Activated CD8-positive, alpha-beta T cell treated with anti-CD3 and anti-CD28 coated beads for 36 hours (primary cell): Measurements from ENCODE around the gene FN1. TPM values are rescaled to one million over a fixed set of nuclear protein-coding genes. Genes with fewer than 3 reads are reported as not detected.

Experiments
- ATAC-seq: fragments of 200-7000 bp; cut with Tn5 transposase; one replicate; pipeline ENCODE4 v1.10.0; 2021; ENCODE audit warnings: mild to moderate bottlenecking, moderate library complexity
- CTCF ChIA-PET: fragments of 350-600 bp; sonication (Branson Sonifier 250); formaldehyde crosslinking; loops from one replicate; lab custom pipeline; 2021; ENCODE audit warnings: antibody characterized with exemption; lab: Charles Lee
- POLR2A ChIA-PET: fragments of 350-600 bp; sonication (Branson Sonifier 250); formaldehyde crosslinking; loops from one replicate; lab custom pipeline; 2021; ENCODE audit warnings: antibody characterized with exemption; lab: Charles Lee
- DNase-seq: peaks from one replicate; pipeline ENCODE4 v3.0.0-alpha.2; 2020
- H3K27ac Mint-ChIP-seq: one replicate; pipeline ENCODE4 v1.8.0; 2021; ENCODE audit warnings: mild to moderate bottlenecking, mixed read lengths
- H3K27me3 Mint-ChIP-seq: one replicate; pipeline ENCODE4 v1.8.0; 2021; ENCODE audit warnings: mixed read lengths
- H3K36me3 Mint-ChIP-seq: one replicate; pipeline ENCODE4 v1.8.0; 2021; ENCODE audit warnings: low read depth, mixed read lengths
- H3K4me1 Mint-ChIP-seq: one replicate; pipeline ENCODE4 v1.8.0; 2021; ENCODE audit warnings: low read depth, mixed read lengths
- H3K4me3 Mint-ChIP-seq: one replicate; pipeline ENCODE4 v1.8.0; 2021; ENCODE audit warnings: mild to moderate bottlenecking, moderate library complexity, mixed read lengths
- H3K9me3 Mint-ChIP-seq: one replicate; pipeline ENCODE4 v1.8.0; 2021; ENCODE audit warnings: mixed read lengths
- intact Hi-C: fragments of 100-400 bp; cut with micrococcal nuclease; formaldehyde crosslinking; loops from one replicate; pipeline ENCODE4 v1.10.0; 2022
- total RNA-seq, 2 experiments: library from RNA; stranded (reverse); gene quantifications; one replicate each; pipeline ENCODE4 v1.2.3, GENCODE V29; 2021
- TF ChIP-seq, protein P1 (sequence below): fragments of 200-600 bp; IDR thresholded peaks from one replicate; pipeline ENCODE4 v1.8.0; 2022; ENCODE audit warnings: antibody characterized with exemption, mild to moderate bottlenecking

FN1 gene
- total RNA-seq, 2 experiments from 2014 or later, result 0.11 TPM; not detected in 1

DNA sequence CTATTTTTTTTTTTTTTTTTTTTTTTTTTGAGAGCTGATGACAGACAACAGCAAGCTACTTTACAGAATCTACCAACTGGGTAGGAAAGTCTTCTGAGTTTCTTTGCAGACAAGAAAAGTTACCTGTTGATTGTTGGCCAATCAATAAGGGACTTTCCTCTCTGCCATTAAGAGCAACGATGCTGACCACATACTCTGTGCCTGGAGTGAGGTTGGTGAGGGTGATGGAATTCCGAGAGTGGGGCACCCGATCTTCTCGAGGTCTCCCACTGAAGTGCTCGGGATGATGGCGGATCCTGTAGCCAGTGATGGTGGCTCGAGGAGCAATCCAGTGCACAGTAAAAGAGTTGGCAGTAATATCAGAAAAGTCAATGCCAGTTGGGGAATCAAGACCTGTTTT is 49.3 kb downstream of the FN1 start:
- H3K4me1 Mint-ChIP-seq, result no peaks in the 10 kb centered on the region
- no peak for ATAC-seq
- peaks cover 2% of the 10 kb centered on the region for H3K27me3 Mint-ChIP-seq
- CTCF ChIA-PET, result interaction anchor here (0.7 kb wide), 1 partner anchor 599 kb away, joined by 4 read pairs; no protein-coding TSS in a partner anchor
- no peak overlapping the region for H3K27ac Mint-ChIP-seq
- POLR2A ChIA-PET, result no interaction called here
- TF ChIP-seq, protein P1, sequence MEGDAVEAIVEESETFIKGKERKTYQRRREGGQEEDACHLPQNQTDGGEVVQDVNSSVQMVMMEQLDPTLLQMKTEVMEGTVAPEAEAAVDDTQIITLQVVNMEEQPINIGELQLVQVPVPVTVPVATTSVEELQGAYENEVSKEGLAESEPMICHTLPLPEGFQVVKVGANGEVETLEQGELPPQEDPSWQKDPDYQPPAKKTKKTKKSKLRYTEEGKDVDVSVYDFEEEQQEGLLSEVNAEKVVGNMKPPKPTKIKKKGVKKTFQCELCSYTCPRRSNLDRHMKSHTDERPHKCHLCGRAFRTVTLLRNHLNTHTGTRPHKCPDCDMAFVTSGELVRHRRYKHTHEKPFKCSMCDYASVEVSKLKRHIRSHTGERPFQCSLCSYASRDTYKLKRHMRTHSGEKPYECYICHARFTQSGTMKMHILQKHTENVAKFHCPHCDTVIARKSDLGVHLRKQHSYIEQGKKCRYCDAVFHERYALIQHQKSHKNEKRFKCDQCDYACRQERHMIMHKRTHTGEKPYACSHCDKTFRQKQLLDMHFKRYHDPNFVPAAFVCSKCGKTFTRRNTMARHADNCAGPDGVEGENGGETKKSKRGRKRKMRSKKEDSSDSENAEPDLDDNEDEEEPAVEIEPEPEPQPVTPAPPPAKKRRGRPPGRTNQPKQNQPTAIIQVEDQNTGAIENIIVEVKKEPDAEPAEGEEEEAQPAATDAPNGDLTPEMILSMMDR, result no peak
- no peak overlapping the region for H3K4me3 Mint-ChIP-seq
- H3K9me3 Mint-ChIP-seq, result no peaks in the 10 kb centered on the region
- H3K36me3 Mint-ChIP-seq, result no peaks in the 10 kb centered on the region
- intact Hi-C loops, result no loop called here
- no peak for DNase-seq

DNA sequence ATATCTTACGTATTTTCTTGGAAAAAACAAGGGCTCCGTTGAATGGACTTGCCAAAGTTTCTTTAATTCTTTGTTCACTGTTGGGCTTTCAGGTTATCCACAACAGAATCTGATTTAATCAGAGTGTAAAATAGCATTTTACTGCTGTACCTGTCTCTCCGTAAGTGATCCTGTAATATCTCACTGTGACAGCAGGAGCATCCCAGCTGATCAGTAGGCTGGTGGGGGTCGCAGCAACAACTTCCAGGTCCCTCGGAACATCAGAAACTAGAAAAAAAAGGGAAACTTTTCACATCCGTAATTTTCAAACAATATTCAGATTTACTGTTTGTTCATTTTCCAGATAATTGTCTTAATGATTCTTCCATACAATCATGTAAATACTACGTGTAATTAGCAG is 51.2 kb downstream of the FN1 start:
- TF ChIP-seq, protein P1, result no peak
- Mint-ChIP-seq H3K4me3 (no peak overlapping the region), H3K27me3 (no peaks in the 10 kb centered on the region), H3K27ac (no peak overlapping the region), H3K4me1 (no peaks in the 10 kb centered on the region), H3K9me3 (no peaks in the 10 kb centered on the region), H3K36me3 (no peaks in the 10 kb centered on the region)
- ATAC-seq, result no peak
- POLR2A ChIA-PET, result no interaction called here
- DNase-seq, result no peak
- intact Hi-C loops, result no loop called here
- CTCF ChIA-PET, result no interaction called here

DNA sequence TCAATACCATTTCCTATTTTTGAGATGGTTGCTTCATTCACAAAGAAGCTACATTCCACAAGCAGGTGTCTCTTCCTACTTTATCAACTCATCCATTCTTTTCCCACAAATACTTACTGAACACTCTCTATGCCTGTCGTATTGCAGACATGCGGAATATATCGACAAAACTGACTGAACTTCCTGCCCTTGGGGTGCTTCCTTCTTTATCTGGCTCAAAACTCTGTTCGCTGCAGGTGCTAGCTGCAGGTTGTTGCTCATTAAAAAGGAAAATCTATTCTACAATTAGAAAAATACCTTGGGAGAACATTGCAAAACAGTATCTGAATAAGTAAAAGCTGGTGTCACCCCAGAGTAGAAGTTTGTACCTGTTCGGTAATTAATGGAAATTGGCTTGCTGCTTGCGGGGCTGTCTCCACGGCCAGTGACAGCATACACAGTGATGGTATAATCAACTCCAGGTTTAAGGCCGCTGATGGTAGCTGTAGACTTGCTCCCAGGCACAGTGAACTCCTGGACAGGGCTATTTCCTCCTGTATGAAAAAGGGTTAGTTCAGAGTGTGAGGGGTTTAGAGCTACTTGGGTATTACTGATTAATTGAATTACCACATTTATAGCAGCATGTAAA is 52.1 kb downstream of the FN1 start:
- TF ChIP-seq, protein P1, result no peak
- no peak for DNase-seq
- intact Hi-C loops, result no loop called here
- Mint-ChIP-seq H3K27ac (no peak overlapping the region), H3K27me3 (no peaks in the 10 kb centered on the region), H3K4me1 (no peaks in the 10 kb centered on the region), H3K4me3 (no peak overlapping the region), H3K36me3 (no peaks in the 10 kb centered on the region), H3K9me3 (no peaks in the 10 kb centered on the region)
- ATAC-seq, result no peak
- CTCF ChIA-PET, result no interaction called here
- POLR2A ChIA-PET, result interaction anchor here (0.6 kb wide), 1 partner anchor 13 kb away, joined by 3 read pairs; no protein-coding TSS in a partner anchor

DNA sequence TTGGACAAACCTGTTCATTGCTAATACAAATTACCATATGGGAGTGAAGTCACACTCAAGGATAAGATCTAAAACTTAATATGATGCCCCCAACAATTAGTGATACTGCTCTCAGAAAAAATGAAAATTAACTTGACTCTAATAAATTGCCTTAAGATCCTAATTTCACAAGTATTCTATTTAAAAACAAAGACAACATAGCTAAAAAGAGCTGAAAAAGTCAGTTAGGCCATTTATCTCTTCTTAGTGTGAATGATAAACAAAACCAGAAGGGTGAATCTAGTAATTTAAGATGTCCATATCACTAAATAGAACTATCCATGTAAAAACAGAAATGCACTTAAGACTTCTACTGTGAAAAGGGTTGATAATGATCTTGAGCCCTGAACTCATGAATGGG is 53.4 kb downstream of the FN1 start:
- ATAC-seq, result no peak
- no peak for DNase-seq
- Mint-ChIP-seq H3K27me3 (no peaks in the 10 kb centered on the region), H3K4me1 (no peaks in the 10 kb centered on the region), H3K27ac (no peak overlapping the region), H3K36me3 (no peaks in the 10 kb centered on the region), H3K4me3 (no peak overlapping the region), H3K9me3 (no peaks in the 10 kb centered on the region)
- TF ChIP-seq, protein P1, result no peak
- intact Hi-C loops, result no loop called here
- CTCF ChIA-PET, result no interaction called here
- POLR2A ChIA-PET, result no interaction called here

DNA sequence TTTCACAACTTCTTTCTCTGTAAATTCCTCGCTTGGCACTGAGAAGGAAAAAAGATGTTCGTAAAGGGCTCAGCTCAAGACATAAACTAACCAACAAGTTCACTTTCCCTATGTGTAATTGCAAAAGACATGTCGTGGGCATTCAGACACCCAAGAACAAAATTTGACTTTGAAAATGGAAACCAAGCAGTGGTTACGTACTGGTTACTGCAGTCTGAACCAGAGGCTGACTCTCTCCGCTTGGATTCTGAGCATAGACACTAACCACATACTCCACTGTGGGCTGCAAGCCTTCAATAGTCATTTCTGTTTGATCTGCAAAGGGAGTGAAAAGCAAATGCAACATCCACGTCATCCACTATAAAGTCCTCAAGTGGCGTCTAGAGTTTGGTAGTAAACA is 53.9 kb downstream of the FN1 start:
- no peaks in the 10 kb centered on the region for H3K4me1 Mint-ChIP-seq
- no peak overlapping the region for H3K27ac Mint-ChIP-seq
- no peaks in the 10 kb centered on the region for H3K9me3 Mint-ChIP-seq
- intact Hi-C loops, result no loop called here
- H3K36me3 Mint-ChIP-seq, result no peaks in the 10 kb centered on the region
- no peaks in the 10 kb centered on the region for H3K27me3 Mint-ChIP-seq
- no peak overlapping the region for H3K4me3 Mint-ChIP-seq
- ChIA-PET POLR2A (no interaction called here), CTCF (no interaction called here)
- no peak for DNase-seq
- TF ChIP-seq, protein P1, result no peak
- ATAC-seq, result no peak
